ENCODE results near the gene IPCEF1.

DNA sequence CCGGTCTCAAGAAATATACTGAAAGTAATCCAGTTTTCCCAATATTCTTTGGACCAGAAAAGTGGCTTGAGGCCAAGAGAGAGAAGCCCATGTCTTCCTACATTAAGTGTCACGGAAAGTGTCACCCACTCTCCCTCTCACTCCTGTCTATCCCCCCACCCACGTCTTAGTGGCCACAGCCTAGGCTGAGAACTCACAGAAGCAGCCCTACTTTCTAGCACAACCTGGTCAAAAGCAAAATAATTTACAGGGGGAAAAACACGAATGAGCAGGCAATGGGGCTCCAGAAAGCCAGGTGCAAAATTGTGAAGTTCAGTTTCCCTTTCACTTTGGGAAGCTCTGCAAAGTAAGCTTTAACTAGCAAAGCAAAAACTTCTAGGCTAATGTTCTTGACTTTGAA lies 199.5 kb downstream of the IPCEF1 start:
- TF ChIP-seq, protein P1, sequence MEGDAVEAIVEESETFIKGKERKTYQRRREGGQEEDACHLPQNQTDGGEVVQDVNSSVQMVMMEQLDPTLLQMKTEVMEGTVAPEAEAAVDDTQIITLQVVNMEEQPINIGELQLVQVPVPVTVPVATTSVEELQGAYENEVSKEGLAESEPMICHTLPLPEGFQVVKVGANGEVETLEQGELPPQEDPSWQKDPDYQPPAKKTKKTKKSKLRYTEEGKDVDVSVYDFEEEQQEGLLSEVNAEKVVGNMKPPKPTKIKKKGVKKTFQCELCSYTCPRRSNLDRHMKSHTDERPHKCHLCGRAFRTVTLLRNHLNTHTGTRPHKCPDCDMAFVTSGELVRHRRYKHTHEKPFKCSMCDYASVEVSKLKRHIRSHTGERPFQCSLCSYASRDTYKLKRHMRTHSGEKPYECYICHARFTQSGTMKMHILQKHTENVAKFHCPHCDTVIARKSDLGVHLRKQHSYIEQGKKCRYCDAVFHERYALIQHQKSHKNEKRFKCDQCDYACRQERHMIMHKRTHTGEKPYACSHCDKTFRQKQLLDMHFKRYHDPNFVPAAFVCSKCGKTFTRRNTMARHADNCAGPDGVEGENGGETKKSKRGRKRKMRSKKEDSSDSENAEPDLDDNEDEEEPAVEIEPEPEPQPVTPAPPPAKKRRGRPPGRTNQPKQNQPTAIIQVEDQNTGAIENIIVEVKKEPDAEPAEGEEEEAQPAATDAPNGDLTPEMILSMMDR (IDR thresholded peaks at IDR 0.05; ENCODE audit: poor library complexity): no peak
- no peak for TF ChIP-seq EZH2 (IDR thresholded peaks at IDR 0.05; ENCODE audit: borderline replicate concordance)
